Cardiac muscle cell (in vitro differentiated cells and primary cell): Measurements from ENCODE around the gene GBX1. TPM values are rescaled to one million over a fixed set of nuclear protein-coding genes. Genes with fewer than 3 reads are reported as not detected.

Source experiments
- DNase-seq, 2 donors: peaks; one replicate each; pipeline versions ENCODE4 v3.0.0 to v3.0.0-alpha.2; 2010 to 2017; ENCODE audit warnings: low read depth in 1 of 2, low spot score in 1 of 2
- H3K27ac ChIP-seq: fragments of 200-600 bp; sonication (generic); 2 replicates; pipeline ENCODE4 v1.5.1; 2016
- H3K27me3 ChIP-seq: fragments of 200-600 bp; sonication (generic); 2 replicates; pipeline ENCODE4 v1.6.0; 2016; ENCODE audit warnings: control low read depth
- H3K36me3 ChIP-seq: fragments of 200-600 bp; sonication (generic); 2 replicates; pipeline ENCODE4 v1.5.1; 2016; ENCODE audit warnings: control low read depth
- H3K4me1 ChIP-seq: fragments of 200-600 bp; sonication (generic); 2 replicates; pipeline ENCODE4 v1.8.1; 2017; ENCODE audit warnings: low read depth, mild to moderate bottlenecking, mixed run types
- H3K4me3 ChIP-seq: fragments of 200-600 bp; sonication (generic); 2 replicates; pipeline ENCODE4 v1.5.1; 2016; ENCODE audit warnings: mild to moderate bottlenecking
- H3K9me3 ChIP-seq: fragments of 200-600 bp; sonication (generic); 2 replicates; pipeline ENCODE4 v1.5.1; 2017; ENCODE audit warnings: low read depth, mild to moderate bottlenecking, control low read depth
- polyA plus RNA-seq: library from polyadenylated mRNA; unstranded; fragments of >200 nt; fragmentation: Nextera tagmentation; extraction: Ambion mirVana; gene quantifications from 2 replicates; pipeline ENCODE4 v1.2.1, GENCODE V29; 2016
- total RNA-seq: library from RNA; depleted of rRNA; stranded (reverse); fragments of >200 nt; gene quantifications from 2 replicates; pipeline ENCODE4 v1.2.3, GENCODE V29; 2016
- TF ChIP-seq, protein P1 (sequence below): IDR thresholded peaks from 2 replicates; pipeline ENCODE4 v1.5.1; 2012; ENCODE audit warnings: low read depth, mild to moderate bottlenecking, low read length

The GBX1 gene
- total and polyA plus RNA-seq, 2 experiments from 2014 or later: 0.36 to 1.3 TPM

DNA sequence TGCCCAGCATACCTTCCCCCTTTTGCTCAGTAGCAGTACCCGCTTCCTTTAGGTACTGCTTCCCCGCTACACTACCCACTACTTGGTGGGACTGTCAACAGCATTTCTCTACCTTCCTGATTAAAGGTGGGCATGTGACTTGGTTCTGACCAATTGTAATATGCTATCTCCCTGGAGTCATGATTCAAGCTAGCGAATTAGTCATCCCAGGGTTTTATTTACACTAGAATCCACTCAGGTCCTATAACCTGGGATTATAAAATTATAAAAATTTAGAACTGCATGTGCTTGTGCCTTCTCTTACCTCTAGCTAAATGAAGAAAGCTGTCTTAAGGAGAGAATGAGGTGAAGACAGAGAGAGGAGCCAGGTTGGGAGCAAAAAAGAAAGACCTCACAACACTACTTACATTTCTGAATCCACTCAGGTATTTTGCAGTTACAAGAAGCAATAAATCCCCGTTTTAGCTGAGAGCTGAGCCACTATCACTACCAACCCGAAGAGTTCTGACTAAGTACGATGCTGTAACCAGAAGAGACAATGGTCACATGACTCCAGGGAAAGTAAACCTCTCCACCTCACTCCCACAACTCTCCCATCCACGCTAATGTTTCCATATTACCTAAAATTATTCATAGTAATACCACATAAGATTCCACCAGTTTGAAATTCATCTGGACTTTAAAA is 9.7 kb downstream of the GBX1 start:
- H3K4me1 ChIP-seq: peaks cover 21% of the 10 kb centered on the region
- TF ChIP-seq, protein P1, sequence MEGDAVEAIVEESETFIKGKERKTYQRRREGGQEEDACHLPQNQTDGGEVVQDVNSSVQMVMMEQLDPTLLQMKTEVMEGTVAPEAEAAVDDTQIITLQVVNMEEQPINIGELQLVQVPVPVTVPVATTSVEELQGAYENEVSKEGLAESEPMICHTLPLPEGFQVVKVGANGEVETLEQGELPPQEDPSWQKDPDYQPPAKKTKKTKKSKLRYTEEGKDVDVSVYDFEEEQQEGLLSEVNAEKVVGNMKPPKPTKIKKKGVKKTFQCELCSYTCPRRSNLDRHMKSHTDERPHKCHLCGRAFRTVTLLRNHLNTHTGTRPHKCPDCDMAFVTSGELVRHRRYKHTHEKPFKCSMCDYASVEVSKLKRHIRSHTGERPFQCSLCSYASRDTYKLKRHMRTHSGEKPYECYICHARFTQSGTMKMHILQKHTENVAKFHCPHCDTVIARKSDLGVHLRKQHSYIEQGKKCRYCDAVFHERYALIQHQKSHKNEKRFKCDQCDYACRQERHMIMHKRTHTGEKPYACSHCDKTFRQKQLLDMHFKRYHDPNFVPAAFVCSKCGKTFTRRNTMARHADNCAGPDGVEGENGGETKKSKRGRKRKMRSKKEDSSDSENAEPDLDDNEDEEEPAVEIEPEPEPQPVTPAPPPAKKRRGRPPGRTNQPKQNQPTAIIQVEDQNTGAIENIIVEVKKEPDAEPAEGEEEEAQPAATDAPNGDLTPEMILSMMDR: no peak
- no peaks in the 10 kb centered on the region for H3K27me3 ChIP-seq
- H3K4me3 ChIP-seq: no peak overlapping the region
- H3K36me3 ChIP-seq: no peaks in the 10 kb centered on the region
- no peak overlapping the region for H3K27ac ChIP-seq
- DNase-seq: no peak
- H3K9me3 ChIP-seq: no peaks in the 10 kb centered on the region

DNA sequence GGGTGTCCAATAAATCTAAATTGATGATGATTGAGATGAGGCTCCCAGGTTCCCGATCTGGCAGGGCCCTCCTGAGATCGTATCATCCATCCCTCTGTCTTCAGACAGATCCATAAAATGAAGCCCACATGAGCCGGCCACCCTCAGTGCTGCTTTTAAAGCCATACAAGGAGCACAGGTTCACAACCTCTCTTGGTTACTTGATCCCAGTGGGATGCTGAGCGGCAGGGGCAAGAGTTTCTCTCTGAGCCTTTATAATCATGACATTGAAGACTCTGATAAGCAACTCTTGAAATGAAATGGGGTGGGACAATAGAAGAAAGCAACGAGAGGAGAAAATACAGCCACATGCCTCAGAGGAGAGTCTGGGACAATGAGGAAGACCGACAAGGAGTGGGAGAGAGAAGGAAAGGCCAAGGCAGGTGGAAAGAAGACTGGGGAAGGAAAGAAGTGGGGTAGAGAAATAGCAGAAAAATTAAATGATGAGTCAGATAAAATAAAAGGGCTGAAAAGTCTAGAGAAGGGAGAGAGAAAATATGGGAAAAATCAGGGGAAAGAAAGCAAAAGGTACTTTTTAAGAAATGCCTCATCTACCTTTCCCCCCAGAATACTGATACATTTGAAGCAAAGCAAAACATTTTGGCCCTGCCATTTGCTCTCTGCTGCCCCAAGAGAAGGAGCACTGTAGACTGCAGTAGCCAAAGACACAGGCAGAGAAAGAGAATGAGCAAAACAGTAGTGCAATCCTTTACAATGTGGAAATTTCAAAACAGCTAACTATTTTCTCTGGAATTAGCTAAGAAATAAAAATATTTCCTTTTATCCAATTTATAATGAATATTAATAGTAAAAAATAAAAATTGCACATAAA is 14.6 kb downstream of the GBX1 start:
- no peak overlapping the region for H3K27ac ChIP-seq
- no peak for DNase-seq
- H3K4me1 ChIP-seq: peaks cover 22% of the 10 kb centered on the region
- TF ChIP-seq, protein P1: peak; percentile 23
- no peaks in the 10 kb centered on the region for H3K9me3 ChIP-seq
- no peak overlapping the region for H3K4me3 ChIP-seq
- no peaks in the 10 kb centered on the region for H3K27me3 ChIP-seq
- H3K36me3 ChIP-seq: no peaks in the 10 kb centered on the region

DNA sequence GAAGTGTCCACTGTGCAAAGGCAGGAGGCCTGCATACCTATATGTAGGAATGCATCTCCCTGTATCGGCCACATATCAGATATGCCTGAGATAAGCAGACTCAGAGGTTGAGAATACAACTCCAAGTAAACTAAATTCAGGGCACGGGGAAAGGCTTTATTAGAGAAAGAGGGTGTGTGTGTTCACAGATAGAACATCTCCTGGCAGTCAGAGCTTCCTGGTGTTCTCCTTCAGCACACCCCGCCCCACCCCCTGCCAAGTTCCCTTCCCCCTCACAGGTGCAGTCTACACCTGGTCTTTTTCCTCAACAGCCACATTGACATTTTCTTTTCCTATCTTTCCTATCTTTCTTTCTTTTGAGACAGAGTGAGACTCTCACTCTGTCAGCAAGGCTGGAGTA is 17.1 kb downstream of the GBX1 start:
- Histone ChIP-seq H3K36me3 (no peaks in the 10 kb centered on the region), H3K4me1 (peaks cover 22% of the 10 kb centered on the region), H3K27me3 (no peaks in the 10 kb centered on the region), H3K9me3 (no peaks in the 10 kb centered on the region), H3K4me3 (no peak overlapping the region), H3K27ac (no peak overlapping the region)
- TF ChIP-seq, protein P1: no peak
- no peak for DNase-seq

DNA sequence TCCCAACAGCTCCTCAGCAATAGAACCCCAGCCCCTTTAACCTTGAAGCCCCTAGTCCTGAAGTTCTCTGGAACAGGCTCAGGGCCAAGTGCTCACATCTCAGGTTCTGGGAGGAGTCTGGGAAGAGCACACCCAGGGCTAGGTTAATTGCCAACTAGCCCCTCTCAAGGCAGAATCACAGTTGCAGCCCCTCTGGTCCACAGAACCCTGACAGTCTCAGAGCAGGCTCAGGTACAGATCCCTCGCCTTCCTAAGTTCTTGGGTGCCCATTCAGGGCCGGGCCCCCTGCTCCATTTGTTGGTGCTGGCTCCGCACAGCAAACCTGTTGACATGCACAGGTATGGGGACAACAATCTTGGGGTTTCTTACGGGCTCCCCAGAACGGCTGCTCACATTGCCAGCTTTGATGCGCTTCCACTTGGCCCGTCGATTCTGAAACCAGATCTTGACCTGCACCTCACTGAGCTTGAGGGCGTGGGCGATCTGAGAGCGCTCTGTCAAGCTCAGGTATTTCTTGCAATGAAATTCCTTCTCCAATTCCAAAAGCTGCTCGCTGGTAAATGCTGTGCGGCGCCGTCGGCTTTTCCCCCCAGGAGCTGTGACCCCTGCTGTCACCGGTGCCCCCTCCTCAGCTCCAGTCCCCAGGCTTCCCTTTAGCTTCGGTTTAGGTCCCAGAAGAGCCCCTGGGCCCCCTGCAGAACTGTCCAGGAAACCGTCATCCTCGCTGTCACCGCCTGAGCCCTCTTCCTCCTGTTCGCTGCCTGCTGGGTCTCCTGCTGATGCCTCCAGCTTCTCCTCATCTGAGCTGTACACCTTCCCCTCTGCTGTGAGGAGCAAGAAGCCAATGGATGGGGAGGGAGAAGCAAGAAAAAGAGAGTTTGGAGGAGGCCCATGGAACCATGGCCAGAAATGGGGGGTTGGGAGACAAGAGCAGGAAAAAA is 18.9 kb downstream of the GBX1 start:
- no peak overlapping the region for H3K27ac ChIP-seq
- no peak overlapping the region for H3K4me3 ChIP-seq
- no peak for DNase-seq
- no peaks in the 10 kb centered on the region for H3K9me3 ChIP-seq
- H3K27me3 ChIP-seq: no peaks in the 10 kb centered on the region
- TF ChIP-seq, protein P1: no peak
- peaks cover 7% of the 10 kb centered on the region for H3K36me3 ChIP-seq
- peaks cover 14% of the 10 kb centered on the region for H3K4me1 ChIP-seq

DNA sequence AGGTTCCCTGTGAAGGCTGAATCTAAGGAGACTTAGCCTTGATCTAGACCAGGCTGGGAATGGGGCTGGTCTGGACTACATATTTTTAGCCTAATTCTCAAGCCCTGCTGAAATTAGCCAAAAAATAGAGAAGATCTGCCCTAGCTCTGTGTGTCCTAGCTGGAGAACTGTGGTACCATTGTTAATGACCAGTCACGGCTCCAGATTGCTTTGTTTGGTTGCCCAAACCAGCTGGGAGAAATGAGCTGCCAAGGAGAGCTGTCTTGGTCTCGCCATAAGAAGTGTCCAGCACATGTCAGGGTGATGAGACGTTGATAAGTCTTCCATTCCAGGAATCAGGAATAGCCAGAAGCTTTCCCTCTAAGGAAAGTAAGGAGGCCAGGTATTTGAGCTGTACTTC is 20.7 kb downstream of the GBX1 start:
- Histone ChIP-seq H3K4me3 (no peak overlapping the region), H3K36me3 (peaks cover 7% of the 10 kb centered on the region), H3K27ac (peak overlapping the region; percentile 23), H3K4me1 (peaks cover 21% of the 10 kb centered on the region), H3K9me3 (no peaks in the 10 kb centered on the region), H3K27me3 (no peaks in the 10 kb centered on the region)
- DNase-seq: no peak
- TF ChIP-seq, protein P1: no peak
